Stomach (tissue), 9 donors: Measurements from ENCODE around the gene ARF6. TPM values are rescaled to one million over a fixed set of nuclear protein-coding genes. Genes with fewer than 3 reads are reported as not detected.

ENCODE experiments used
- DNase-seq, 2 donors: peaks; one replicate each; pipeline versions ENCODE4 v3.0.0 to v3.0.0-alpha.2; 2013 to 2019
- H3K27ac ChIP-seq, 5 donors: fragments of 200-600 bp in 4 of 5; sonication (generic) in 4 of 5; one replicate each; pipeline ENCODE4 v1.5.1; 2013 to 2019; ENCODE audit warnings: mild to moderate bottlenecking in 1 of 5, moderate library complexity in 1 of 5
- H3K27me3 ChIP-seq, 3 donors: fragments of 200-600 bp; sonication (generic); one replicate each; pipeline ENCODE4 v1.5.1; 2017 to 2019; ENCODE audit warnings: mixed run types in 1 of 3
- H3K36me3 ChIP-seq, 4 donors: fragments of 200-600 bp; sonication (generic); 1 replicate in 3 of 4; 2 replicates in 1 of 4; pipeline ENCODE4 v1.5.1; 2016 to 2019
- H3K4me1 ChIP-seq, 4 donors: fragments of 200-600 bp; sonication (generic); one replicate each; pipeline ENCODE4 v1.5.1; 2016 to 2019
- H3K4me3 ChIP-seq, 4 donors: fragments of 200-600 bp; sonication (generic) in 3 of 4; one replicate each; pipeline ENCODE4 v1.5.1; 2016 to 2019; ENCODE audit warnings: mild to moderate bottlenecking in 1 of 4
- H3K9me3 ChIP-seq, 4 donors: fragments of 200-600 bp; sonication (generic); one replicate each; pipeline ENCODE4 v1.5.1; 2016 to 2019
- CTCF ChIP-seq, 7 experiments: fragments of 450-650 bp in 4 of 7; fragments of 200-600 bp in 3 of 7; sonication (generic) in 3 of 7; IDR thresholded peaks; one replicate each; pipeline ENCODE4 v1.5.1; 2016 to 2019; ENCODE audit warnings: antibody characterized with exemption in 7 of 7, control low read depth in 2 of 7, mild to moderate bottlenecking in 1 of 7
- EP300 ChIP-seq: sonication (generic); formaldehyde crosslinking; IDR thresholded peaks from one replicate; pipeline ENCODE4 v1.6.1; 2017; ENCODE audit warnings: antibody characterized with exemption
- POLR2A ChIP-seq, 4 donors: fragments of 450-650 bp; IDR thresholded peaks; one replicate each; pipeline ENCODE4 v1.6.1; 2016; ENCODE audit warnings: antibody characterized with exemption in 4 of 4, control low read depth in 2 of 4, mild to moderate bottlenecking in 1 of 4, moderate library complexity in 1 of 4
- POLR2AphosphoS5 ChIP-seq, 3 donors: sonication (generic); formaldehyde crosslinking; IDR thresholded peaks; one replicate each; pipeline ENCODE4 v1.6.1; 2016; ENCODE audit warnings: antibody characterized with exemption in 3 of 3
- WGBS, 5 donors: extraction: QIAGEN DNeasy Blood & Tissue Kit in 3 of 5; methylation state at CpG; one replicate each; pipeline versions ENCODE4 v1.1.5 to v1.1.7; 2013 to 2018; 5-methylcytosine and 5-hydroxymethylcytosine counted together
- intact Hi-C: fragments of 100-400 bp; cut with DNase I; formaldehyde crosslinking; loops from one replicate; pipeline ENCODE4 v1.15.1; 2023; ENCODE audit warnings: low total_unique reads
- polyA plus RNA-seq, 3 donors: library from polyadenylated mRNA; stranded (reverse); fragments of 200-250 nt; gene quantifications; one replicate each; pipeline ENCODE4 v1.2.3, GENCODE V29; 2013
- total RNA-seq, 5 donors: library from RNA; depleted of rRNA; stranded (reverse); fragments of >200 nt; gene quantifications; one replicate each; pipeline versions ENCODE4 v1.1.0 to v1.2.3, GENCODE V29; 2014 to 2016
- donor health status: healthy with polysubstance abuse.
- donor health status: Bipolar disorder and iron deficiency.
- donor health status: healthy.

The ARF6 gene
- total and polyA plus RNA-seq, 8 donors: 19.8 to 104 (median 48.4) TPM

GRCh38 chr14:49939884-49940510 is 47.1 kb downstream of the ARF6 start:
- 63 to 78% (median 74%) methylated on average over 6 of the region's 6 CpGs for WGBS, 5 donors
- TF ChIP-seq POLR2AphosphoS5 (IDR thresholded peaks at IDR 0.05) (no peak), EP300 (no peak), CTCF (IDR thresholded peaks at IDR 0.05) (no peak), POLR2A (IDR thresholded peaks at IDR 0.05) (no peak)
- H3K27me3 ChIP-seq: no peaks in the 10 kb centered on the region
- H3K4me1 ChIP-seq: no peaks in the 10 kb centered on the region
- no peaks in the 10 kb centered on the region for H3K9me3 ChIP-seq
- H3K36me3 ChIP-seq: no peaks in the 10 kb centered on the region
- DNase-seq: no peak
- H3K4me3 ChIP-seq: no peak overlapping the region
- H3K27ac ChIP-seq: peak overlapping the region in 1 of 5 donors; percentile 39
- intact Hi-C loops: no loop called here

DNA sequence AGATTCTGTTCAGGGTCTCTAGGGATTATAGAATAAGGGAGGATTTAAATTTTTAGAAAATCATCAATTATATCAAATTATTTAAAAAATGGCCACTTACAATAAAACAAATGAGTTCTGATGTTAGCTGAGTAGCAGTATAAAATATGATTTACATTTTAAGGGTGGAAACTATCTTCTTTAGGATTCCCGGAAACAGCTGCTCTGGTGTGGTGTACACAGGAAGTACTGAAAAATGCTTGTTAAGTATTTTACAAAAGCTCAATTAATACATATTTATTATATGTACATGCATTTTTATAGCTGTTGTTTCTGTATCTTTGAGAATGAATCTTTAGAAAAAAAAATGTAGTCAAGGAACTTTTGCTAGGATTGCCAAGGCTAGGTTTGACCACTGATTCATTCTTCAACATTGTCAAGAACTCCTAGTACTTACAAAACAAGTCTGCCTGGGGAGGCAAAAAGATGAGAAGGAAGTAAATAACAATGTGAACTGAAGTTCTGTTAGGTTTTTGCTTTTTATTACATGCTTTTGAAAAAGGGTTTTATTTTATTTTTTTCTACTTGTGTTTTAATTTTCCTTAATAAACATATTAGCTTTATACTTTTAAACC is 48.0 kb downstream of the ARF6 start:
- Histone ChIP-seq H3K4me1 (peaks cover 0 to 3% (median 2%) of the 10 kb centered on the region in 4 donors), H3K9me3 (no peaks in the 10 kb centered on the region), H3K27me3 (no peaks in the 10 kb centered on the region), H3K4me3 (no peak overlapping the region), H3K27ac (peak overlapping the region in 1 of 5 donors; percentile 9), H3K36me3 (no peaks in the 10 kb centered on the region)
- intact Hi-C loops: no loop called here
- 59 to 71% (median 61%) methylated on average over 1 of the region's 1 CpG for WGBS, 5 donors
- DNase-seq: peak in 1 of 2 donors; percentile 32
- TF ChIP-seq CTCF (IDR thresholded peaks at IDR 0.05) (no peak), POLR2A (IDR thresholded peaks at IDR 0.05) (no peak), EP300 (no peak), POLR2AphosphoS5 (IDR thresholded peaks at IDR 0.05) (no peak)

GRCh38 chr14:49942090-49942489 is 49.2 kb downstream of the ARF6 start:
- no peak overlapping the region for H3K27ac ChIP-seq

DNA sequence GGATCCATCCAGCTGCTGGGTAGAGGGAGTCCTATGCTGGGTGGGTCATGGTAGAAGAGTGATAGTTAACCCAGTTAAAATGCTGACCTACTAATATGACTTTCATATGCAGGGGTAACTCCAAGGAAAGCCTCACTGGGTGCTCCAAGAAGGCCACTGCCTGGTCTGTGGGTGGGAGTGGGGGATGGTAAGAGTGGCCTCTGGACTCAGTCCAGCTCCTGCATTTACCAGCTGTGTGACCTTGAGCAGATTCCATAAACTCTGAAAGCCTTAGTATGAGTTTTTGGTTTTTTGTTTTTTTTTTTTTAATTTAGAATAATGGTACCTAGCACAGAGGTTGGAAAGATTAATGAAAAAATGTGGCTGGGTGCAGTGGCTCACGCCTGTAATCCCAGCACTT is 51.6 kb downstream of the ARF6 start:
- WGBS, 5 donors: 65 to 100% (median 76%) methylated on average over 1 of the region's 1 CpG
- H3K27me3 ChIP-seq: no peaks in the 10 kb centered on the region
- no peaks in the 10 kb centered on the region for H3K9me3 ChIP-seq
- intact Hi-C loops: no loop called here
- DNase-seq: no peak
- no peak for TF ChIP-seq CTCF (IDR thresholded peaks at IDR 0.05)
- TF ChIP-seq POLR2A (IDR thresholded peaks at IDR 0.05): no peak
- TF ChIP-seq POLR2AphosphoS5 (IDR thresholded peaks at IDR 0.05): no peak
- TF ChIP-seq EP300: no peak
- peaks cover 10 to 15% (median 12%) of the 10 kb centered on the region in 4 donors for H3K4me1 ChIP-seq
- no peak overlapping the region for H3K4me3 ChIP-seq
- H3K36me3 ChIP-seq: no peaks in the 10 kb centered on the region
- no peak overlapping the region for H3K27ac ChIP-seq

More at GRCh38 chr14:49942090-49942489, 49.2 kb downstream of the ARF6 start:
- 65 to 83% (median 77%) methylated on average over 2 of the region's 2 CpGs; no CpG with 5 or more reads in 1 of the 5 donors for WGBS, 5 donors
- no peaks in the 10 kb centered on the region for H3K36me3 ChIP-seq
- H3K4me3 ChIP-seq: no peak overlapping the region
- TF ChIP-seq CTCF (IDR thresholded peaks at IDR 0.05) (no peak), POLR2A (IDR thresholded peaks at IDR 0.05) (no peak), EP300 (no peak), POLR2AphosphoS5 (IDR thresholded peaks at IDR 0.05) (no peak)
- H3K27me3 ChIP-seq: no peaks in the 10 kb centered on the region
- peak in 1 of 2 donors; percentile 33 for DNase-seq
- H3K4me1 ChIP-seq: peaks cover 10 to 13% (median 11%) of the 10 kb centered on the region in 4 donors
- no peaks in the 10 kb centered on the region for H3K9me3 ChIP-seq
- intact Hi-C loops: no loop called here
